ENCODE measurements around the gene IMMP2L. TPM values are rescaled to one million over a fixed set of nuclear protein-coding genes. Genes with fewer than 3 reads are reported as not detected.

IMMP2L gene
- total RNA-seq, 1 donor from 2014 or later: 19.0 TPM

- FAIRE-seq: no peak
Observed at GRCh38 chr7:110681941-110682340, 880.4 kb downstream of the IMMP2L start.

GRCh38 chr7:110677405-110677804 lies 884.9 kb downstream of the IMMP2L start:
- FAIRE-seq (no peak), DNase-seq (ENCODE audit: low read depth) (no peak)
- no peaks in the 10 kb centered on the region for H3K27me3 ChIP-seq (ENCODE audit: control insufficient read depth, insufficient read depth, low read length)
- no peaks in the 10 kb centered on the region for H3K36me3 ChIP-seq (ENCODE audit: control insufficient read depth, insufficient read depth, low read length)
- no peak overlapping the region for H3K4me3 ChIP-seq (ENCODE audit: low read depth, low read length)
- TF ChIP-seq CTCF (IDR thresholded peaks at IDR 0.05; ENCODE audit: insufficient read depth, low read length, severe bottlenecking): no peak

More at GRCh38 chr7:110681941-110682340, 880.4 kb downstream of the IMMP2L start:
- TF ChIP-seq CTCF (IDR thresholded peaks at IDR 0.05; ENCODE audit: insufficient read depth, low read length, severe bottlenecking): no peak
- H3K27me3 ChIP-seq (ENCODE audit: control insufficient read depth, insufficient read depth, low read length): no peaks in the 10 kb centered on the region
- DNase-seq (ENCODE audit: low read depth): no peak
- no peaks in the 10 kb centered on the region for H3K36me3 ChIP-seq (ENCODE audit: control insufficient read depth, insufficient read depth, low read length)
- H3K4me3 ChIP-seq (ENCODE audit: low read depth, low read length): no peak overlapping the region

GRCh38 chr7:110676785-110677184 lies 885.5 kb downstream of the IMMP2L start:
- no peak for FAIRE-seq
- Histone ChIP-seq H3K36me3 (ENCODE audit: control insufficient read depth, insufficient read depth, low read length) (no peaks in the 10 kb centered on the region), H3K4me3 (ENCODE audit: low read depth, low read length) (no peak overlapping the region), H3K27me3 (ENCODE audit: control insufficient read depth, insufficient read depth, low read length) (no peaks in the 10 kb centered on the region)
- no peak for TF ChIP-seq CTCF (IDR thresholded peaks at IDR 0.05; ENCODE audit: insufficient read depth, low read length, severe bottlenecking)
- DNase-seq (ENCODE audit: low read depth): no peak

- no peaks in the 10 kb centered on the region for H3K27me3 ChIP-seq (ENCODE audit: control insufficient read depth, insufficient read depth, low read length)
- DNase-seq (ENCODE audit: low read depth) (no peak), FAIRE-seq (no peak)
- H3K36me3 ChIP-seq (ENCODE audit: control insufficient read depth, insufficient read depth, low read length): no peaks in the 10 kb centered on the region
- no peak for TF ChIP-seq CTCF (IDR thresholded peaks at IDR 0.05; ENCODE audit: insufficient read depth, low read length, severe bottlenecking)
- H3K4me3 ChIP-seq (ENCODE audit: low read depth, low read length): no peak overlapping the region
Observed at GRCh38 chr7:110675383-110676103, 886.7 kb downstream of the IMMP2L start.

GRCh38 chr7:110673148-110673547 lies 889.1 kb downstream of the IMMP2L start:
- Histone ChIP-seq H3K36me3 (ENCODE audit: control insufficient read depth, insufficient read depth, low read length) (no peaks in the 10 kb centered on the region), H3K4me3 (ENCODE audit: low read depth, low read length) (no peak overlapping the region), H3K27me3 (ENCODE audit: control insufficient read depth, insufficient read depth, low read length) (no peaks in the 10 kb centered on the region)
- FAIRE-seq: no peak
- no peak for TF ChIP-seq CTCF (IDR thresholded peaks at IDR 0.05; ENCODE audit: insufficient read depth, low read length, severe bottlenecking)
- DNase-seq (ENCODE audit: low read depth): no peak

GRCh38 chr7:110669410-110669809 lies 892.9 kb downstream of the IMMP2L start:
- H3K27me3 ChIP-seq (ENCODE audit: control insufficient read depth, insufficient read depth, low read length): no peaks in the 10 kb centered on the region
- TF ChIP-seq CTCF (IDR thresholded peaks at IDR 0.05; ENCODE audit: insufficient read depth, low read length, severe bottlenecking): no peak
- FAIRE-seq: no peak
- peak; percentile 25 for DNase-seq (ENCODE audit: low read depth)
- no peak overlapping the region for H3K4me3 ChIP-seq (ENCODE audit: low read depth, low read length)
- H3K36me3 ChIP-seq (ENCODE audit: control insufficient read depth, insufficient read depth, low read length): no peaks in the 10 kb centered on the region
